Prostate gland (tissue), 2 donors: ENCODE data around the gene B4GALT1. TPM values are rescaled to one million over a fixed set of nuclear protein-coding genes. Genes with fewer than 3 reads are reported as not detected.

Experiments
- DNase-seq: peaks from one replicate; pipeline ENCODE4 v3.0.0-alpha.2; 2019; ENCODE audit warnings: low spot score
- H3K27ac ChIP-seq, 2 donors: fragments of 200-600 bp; sonication (generic); 2 replicates each; pipeline ENCODE4 v1.5.1; 2017 to 2019
- H3K27me3 ChIP-seq: fragments of 200-600 bp; sonication (generic); replicated peaks from 2 replicates; pipeline ENCODE4 v1.5.1; 2019; ENCODE audit not compliant: insufficient read depth
- H3K36me3 ChIP-seq, 2 donors: fragments of 200-600 bp; sonication (generic); 1 replicate in 1 of 2; 2 replicates in 1 of 2; pipeline versions ENCODE4 v1.5.1 to v1.8.1; 2017 to 2019
- H3K4me1 ChIP-seq: fragments of 200-600 bp; sonication (generic); replicated peaks from 2 replicates; pipeline ENCODE4 v1.5.1; 2019
- H3K4me3 ChIP-seq, 2 donors: fragments of 200-600 bp; sonication (generic); 2 replicates each; pipeline ENCODE4 v1.5.1; 2017 to 2019
- H3K9me3 ChIP-seq: fragments of 200-600 bp; sonication (generic); 2 replicates; pipeline ENCODE4 v1.5.1; 2017
- CTCF ChIP-seq, 4 experiments: fragments of 200-600 bp in 2 of 4; fragments of 450-650 bp in 2 of 4; sonication (generic) in 2 of 4; IDR thresholded peaks; 1 replicate in 3 of 4; 2 replicates in 1 of 4; pipeline ENCODE4 v1.5.1; 2016 to 2019; ENCODE audit warnings: antibody characterized with exemption in 4 of 4, mild to moderate bottlenecking in 2 of 4, moderate library complexity in 2 of 4
- POLR2A ChIP-seq: fragments of 450-650 bp; IDR thresholded peaks from one replicate; pipeline ENCODE4 v1.6.1; 2016; ENCODE audit warnings: antibody characterized with exemption, mild to moderate bottlenecking
- POLR2AphosphoS5 ChIP-seq: sonication (generic); formaldehyde crosslinking; IDR thresholded peaks from one replicate; pipeline ENCODE4 v1.6.1; 2017; ENCODE audit warnings: antibody characterized with exemption
- WGBS: methylation state at CpG from one replicate; pipeline ENCODE4 v1.1.5; 2018; 5-methylcytosine and 5-hydroxymethylcytosine counted together
- intact Hi-C: fragments of 100-400 bp; cut with DNase I; formaldehyde crosslinking; loops from one replicate; pipeline ENCODE4 v1.14.2; 2022
- total RNA-seq, 2 donors: library from RNA; depleted of rRNA; stranded (reverse); fragments of >200 nt; gene quantifications; one replicate each; pipeline ENCODE4 v1.1.0, GENCODE V29; 2016

B4GALT1 gene
- total RNA-seq, 2 donors from 2014 or later: 153 to 185 TPM

GRCh38 chr9:33130961-33131789, 36.0 kb downstream of the B4GALT1 start:
- no peaks in the 10 kb centered on the region for H3K9me3 ChIP-seq
- no peak overlapping the region for H3K4me3 ChIP-seq
- intact Hi-C loops: no loop called here
- no peaks in the 10 kb centered on the region for H3K36me3 ChIP-seq
- H3K27me3 ChIP-seq: no peaks in the 10 kb centered on the region
- peak overlapping the region in 1 of 2 donors; percentile 32 for H3K27ac ChIP-seq
- TF ChIP-seq POLR2AphosphoS5 (no peak), CTCF (IDR thresholded peaks at IDR 0.05) (no peak), POLR2A (no peak)
- 90% methylated on average over 4 of the region's 4 CpGs for WGBS
- H3K4me1 ChIP-seq: peaks cover 15% of the 10 kb centered on the region
- DNase-seq: no peak

GRCh38 chr9:33129886-33130881, 37.0 kb downstream of the B4GALT1 start:
- no peaks in the 10 kb centered on the region for H3K9me3 ChIP-seq
- H3K4me1 ChIP-seq: peaks cover 15% of the 10 kb centered on the region
- H3K27me3 ChIP-seq: no peaks in the 10 kb centered on the region
- H3K27ac ChIP-seq: peak overlapping the region in 1 of 2 donors; percentile 32
- TF ChIP-seq POLR2A: no peak
- TF ChIP-seq POLR2AphosphoS5: no peak
- TF ChIP-seq CTCF (IDR thresholded peaks at IDR 0.05): no peak
- no peak for DNase-seq
- H3K36me3 ChIP-seq: no peaks in the 10 kb centered on the region
- intact Hi-C loops: no loop called here
- no peak overlapping the region for H3K4me3 ChIP-seq
- 63% methylated on average over 14 of the region's 14 CpGs for WGBS

- Histone ChIP-seq H3K9me3 (no peaks in the 10 kb centered on the region), H3K36me3 (no peaks in the 10 kb centered on the region), H3K4me1 (peaks cover 15% of the 10 kb centered on the region), H3K27me3 (no peaks in the 10 kb centered on the region), H3K27ac (peak overlapping the region in 1 of 2 donors; percentile 12), H3K4me3 (no peak overlapping the region)
- intact Hi-C loops: no loop called here
- no peak for DNase-seq
- WGBS: 66% methylated on average over 5 of the region's 5 CpGs
- no peak for TF ChIP-seq POLR2A
- TF ChIP-seq CTCF (IDR thresholded peaks at IDR 0.05): no peak
- no peak for TF ChIP-seq POLR2AphosphoS5
Measured at GRCh38 chr9:33129251-33129885, 37.8 kb downstream of the B4GALT1 start.

GRCh38 chr9:33128570-33128969, 38.6 kb downstream of the B4GALT1 start:
- Histone ChIP-seq H3K27ac (no peak overlapping the region), H3K9me3 (no peaks in the 10 kb centered on the region), H3K4me1 (peaks cover 15% of the 10 kb centered on the region), H3K36me3 (no peaks in the 10 kb centered on the region), H3K4me3 (no peak overlapping the region), H3K27me3 (no peaks in the 10 kb centered on the region)
- no peak for TF ChIP-seq POLR2AphosphoS5
- TF ChIP-seq POLR2A: no peak
- no peak for TF ChIP-seq CTCF (IDR thresholded peaks at IDR 0.05)
- DNase-seq: no peak
- 94% methylated on average over 4 of the region's 4 CpGs for WGBS
- intact Hi-C loops: no loop called here
